ENCODE measurements around the gene BACH2.
"Not testable (repeated sequence)": the region's sequence is repeated elsewhere in the genome, so short reads cannot be mapped to it uniquely, and the experiment has no call there.

BACH2 gene

GRCh38 chr6:90184334-90185298, 112.0 kb downstream of the BACH2 start:
- no peak for DNase-seq (ENCODE audit: low spot score)

- no peak for DNase-seq (ENCODE audit: low spot score)
Observed at GRCh38 chr6:90183587-90184333, 112.9 kb downstream of the BACH2 start.

- DNase-seq (ENCODE audit: low spot score), result no peak
Observed at GRCh38 chr6:90180526-90180925, 116.1 kb downstream of the BACH2 start.

GRCh38 chr6:90179190-90180169, 117.2 kb downstream of the BACH2 start:
- peak; percentile 63 for DNase-seq (ENCODE audit: low spot score)

- no peak for DNase-seq (ENCODE audit: low spot score)
Observed at GRCh38 chr6:90178384-90178855, 118.2 kb downstream of the BACH2 start.

GRCh38 chr6:90177544-90178383, 118.9 kb downstream of the BACH2 start:
- DNase-seq (ENCODE audit: low spot score), result no peak

GRCh38 chr6:90175627-90176538, 120.8 kb downstream of the BACH2 start:
- peak; percentile 58 for DNase-seq (ENCODE audit: low spot score)

- DNase-seq (ENCODE audit: low spot score), result no peak
Observed at GRCh38 chr6:90173262-90173925, 123.2 kb downstream of the BACH2 start.

GRCh38 chr6:90170601-90171000, 126.0 kb downstream of the BACH2 start:
- no peak for DNase-seq (ENCODE audit: low spot score)

- no peak for DNase-seq (ENCODE audit: low spot score)
Observed at GRCh38 chr6:90169374-90169773, 127.3 kb downstream of the BACH2 start.

GRCh38 chr6:90168693-90169131, 127.9 kb downstream of the BACH2 start:
- no peak for DNase-seq (ENCODE audit: low spot score)

GRCh38 chr6:90167514-90168379, 128.9 kb downstream of the BACH2 start:
- no peak for DNase-seq (ENCODE audit: low spot score)

GRCh38 chr6:90166155-90166924, 130.3 kb downstream of the BACH2 start:
- not testable (repeated sequence) for DNase-seq (ENCODE audit: low spot score)

GRCh38 chr6:90162648-90163387, 133.8 kb downstream of the BACH2 start:
- DNase-seq (ENCODE audit: low spot score), result no peak

- no peak for DNase-seq (ENCODE audit: low spot score)
Observed at GRCh38 chr6:90160013-90160412, 136.6 kb downstream of the BACH2 start.

GRCh38 chr6:90159452-90159851, 137.2 kb downstream of the BACH2 start:
- no peak for DNase-seq (ENCODE audit: low spot score)

GRCh38 chr6:90158936-90159335, 137.7 kb downstream of the BACH2 start:
- DNase-seq (ENCODE audit: low spot score), result no peak

Data from NAMALWA (cell line).